ENCODE measurements around the gene CPZ.

DNA sequence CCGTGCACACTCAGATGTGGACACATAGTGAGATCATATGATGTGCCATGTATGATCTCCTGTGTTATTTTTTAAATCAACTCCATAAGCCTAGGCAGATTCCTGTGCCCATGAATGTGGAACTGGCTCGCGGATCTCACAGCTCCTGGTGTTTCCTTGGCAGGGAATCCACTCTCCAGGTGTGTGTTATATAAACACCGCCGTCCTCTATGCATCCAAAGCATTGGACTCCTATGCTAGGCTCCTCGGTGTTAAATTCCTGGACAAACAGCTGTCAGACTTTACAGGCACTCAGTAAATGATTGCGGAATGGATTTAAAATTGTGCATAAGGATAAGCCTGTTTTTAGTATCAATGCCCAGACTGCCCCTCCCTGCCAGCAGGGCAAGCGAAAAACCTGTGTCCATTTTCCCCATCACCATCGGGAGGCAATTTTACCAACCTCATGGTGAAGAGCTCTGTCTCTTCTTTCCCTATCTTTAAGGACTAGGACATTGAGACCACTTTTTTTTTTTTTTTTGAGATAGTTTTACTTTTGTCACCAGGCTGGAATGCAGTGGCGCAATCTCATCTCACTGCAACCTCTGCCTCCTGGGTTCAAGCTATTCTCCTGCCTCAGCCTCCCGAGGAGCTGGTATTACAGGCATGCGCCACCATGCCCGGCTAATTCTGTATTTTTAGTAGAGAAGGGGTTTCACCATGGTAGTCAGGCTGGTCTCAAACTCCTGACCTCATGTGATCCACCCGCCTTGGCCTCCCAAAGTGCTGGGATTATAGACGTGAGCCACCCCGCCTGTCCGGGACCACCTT, 36.0 kb upstream of the CPZ start:
- no peak for TF ChIP-seq TAF1 (IDR thresholded peaks at IDR 0.05; ENCODE audit: borderline replicate concordance, insufficient read depth, low read length)
- TF ChIP-seq, protein P1, sequence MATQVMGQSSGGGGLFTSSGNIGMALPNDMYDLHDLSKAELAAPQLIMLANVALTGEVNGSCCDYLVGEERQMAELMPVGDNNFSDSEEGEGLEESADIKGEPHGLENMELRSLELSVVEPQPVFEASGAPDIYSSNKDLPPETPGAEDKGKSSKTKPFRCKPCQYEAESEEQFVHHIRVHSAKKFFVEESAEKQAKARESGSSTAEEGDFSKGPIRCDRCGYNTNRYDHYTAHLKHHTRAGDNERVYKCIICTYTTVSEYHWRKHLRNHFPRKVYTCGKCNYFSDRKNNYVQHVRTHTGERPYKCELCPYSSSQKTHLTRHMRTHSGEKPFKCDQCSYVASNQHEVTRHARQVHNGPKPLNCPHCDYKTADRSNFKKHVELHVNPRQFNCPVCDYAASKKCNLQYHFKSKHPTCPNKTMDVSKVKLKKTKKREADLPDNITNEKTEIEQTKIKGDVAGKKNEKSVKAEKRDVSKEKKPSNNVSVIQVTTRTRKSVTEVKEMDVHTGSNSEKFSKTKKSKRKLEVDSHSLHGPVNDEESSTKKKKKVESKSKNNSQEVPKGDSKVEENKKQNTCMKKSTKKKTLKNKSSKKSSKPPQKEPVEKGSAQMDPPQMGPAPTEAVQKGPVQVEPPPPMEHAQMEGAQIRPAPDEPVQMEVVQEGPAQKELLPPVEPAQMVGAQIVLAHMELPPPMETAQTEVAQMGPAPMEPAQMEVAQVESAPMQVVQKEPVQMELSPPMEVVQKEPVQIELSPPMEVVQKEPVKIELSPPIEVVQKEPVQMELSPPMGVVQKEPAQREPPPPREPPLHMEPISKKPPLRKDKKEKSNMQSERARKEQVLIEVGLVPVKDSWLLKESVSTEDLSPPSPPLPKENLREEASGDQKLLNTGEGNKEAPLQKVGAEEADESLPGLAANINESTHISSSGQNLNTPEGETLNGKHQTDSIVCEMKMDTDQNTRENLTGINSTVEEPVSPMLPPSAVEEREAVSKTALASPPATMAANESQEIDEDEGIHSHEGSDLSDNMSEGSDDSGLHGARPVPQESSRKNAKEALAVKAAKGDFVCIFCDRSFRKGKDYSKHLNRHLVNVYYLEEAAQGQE (IDR thresholded peaks at IDR 0.05; ENCODE audit: insufficient read depth in 1 of 2, low read depth in 2 of 2, low read length in 2 of 2): no peak
- no peak for TF ChIP-seq FOXP2 (optimal IDR thresholded peaks at IDR 0.05; ENCODE audit: borderline replicate concordance, extremely low read depth, extremely low read length, insufficient read depth)

Data from PFSK-1 (cell line).